ENCODE data around the gene ATP2B2. TPM values are rescaled to one million over a fixed set of nuclear protein-coding genes. Genes with fewer than 3 reads are reported as not detected.

The ATP2B2 gene
- polyA plus RNA-seq, 2 of the 4 experiments (the other 2 are of a cell fraction): 0.03 to 0.04 TPM

- ChIA-PET POLR2A (no interaction called here), CTCF (interaction anchor here (2.1 to 2.2 kb wide), 2 partner anchors 10 to 405 kb away, joined by 6 to 26 read pairs; no protein-coding TSS in a partner anchor)
- H3K4me2 ChIP-seq: no peak overlapping the region
- no peak overlapping the region for H3K27ac ChIP-seq
- FAIRE-seq: no peak
- no peak for ATAC-seq
- 87% methylated on average over 11 of the region's 11 CpGs for WGBS (ENCODE audit: missing lambda C conversion rate)
- no peaks in the 10 kb centered on the region for H3K9me3 ChIP-seq
- no peaks in the 10 kb centered on the region for H3K4me1 ChIP-seq
- no peak overlapping the region for H3K4me3 ChIP-seq
- no peak for TF ChIP-seq CHD4 (IDR thresholded peaks at IDR 0.05; ENCODE audit: borderline replicate concordance)
- TF ChIP-seq CEBPB (IDR thresholded peaks at IDR 0.05): no peak
- no peak for TF ChIP-seq FOSL2 (IDR thresholded peaks at IDR 0.05)
- no peak for TF ChIP-seq FOSL2 (CRISPR knock-in tag; IDR thresholded peaks at IDR 0.05)
- DNase-seq (ENCODE audit: low read depth in 1 of 2, low spot score in 1 of 2): no peak
Measured at GRCh38 chr3:10334042-10334441, 171.3 kb downstream of the ATP2B2 start.

- DNase-seq (ENCODE audit: low read depth in 1 of 2, low spot score in 1 of 2) (no peak), FAIRE-seq (no peak), ATAC-seq (no peak)
- Histone ChIP-seq H3K4me1 (no peaks in the 10 kb centered on the region), H3K9me3 (no peaks in the 10 kb centered on the region), H3K4me2 (no peak overlapping the region), H3K27ac (no peak overlapping the region), H3K4me3 (no peak overlapping the region)
- WGBS (ENCODE audit: missing lambda C conversion rate): 38% methylated on average over 2 of the region's 2 CpGs
- TF ChIP-seq GATA3 (IDR thresholded peaks at IDR 0.05; ENCODE audit: borderline replicate concordance) (no peak), MYC (IDR thresholded peaks at IDR 0.05; ENCODE audit: borderline replicate concordance, low read length) (no peak), BHLHE40 (IDR thresholded peaks at IDR 0.05; ENCODE audit: low read depth, low read length) (no peak), CBX8 (IDR thresholded peaks at IDR 0.05) (no peak), POLR2A (IDR thresholded peaks at IDR 0.05; ENCODE audit: low read length) (no peak), FOXS1 (CRISPR knock-in tag; IDR thresholded peaks at IDR 0.05) (no peak), FOSL2 (IDR thresholded peaks at IDR 0.05) (no peak), FOSL2 (CRISPR knock-in tag; IDR thresholded peaks at IDR 0.05) (no peak), TP53 (CRISPR knock-in tag; IDR thresholded peaks at IDR 0.05) (no peak), HOXA7 (CRISPR knock-in tag; IDR thresholded peaks at IDR 0.05) (no peak), EHMT2 (IDR thresholded peaks at IDR 0.05; ENCODE audit: low read depth) (no peak), ATOH8 (CRISPR knock-in tag; IDR thresholded peaks at IDR 0.05; ENCODE audit: low read depth) (no peak), KDM1A (IDR thresholded peaks at IDR 0.05; ENCODE audit: low read depth) (no peak), ZSCAN20 (CRISPR knock-in tag; IDR thresholded peaks at IDR 0.05) (no peak), NPAS2 (CRISPR knock-in tag; IDR thresholded peaks at IDR 0.05; ENCODE audit: borderline replicate concordance) (no peak), EP300 (IDR thresholded peaks at IDR 0.05) (no peak), EHF (CRISPR knock-in tag; IDR thresholded peaks at IDR 0.05) (no peak)
- TF ChIP-seq, protein P1, sequence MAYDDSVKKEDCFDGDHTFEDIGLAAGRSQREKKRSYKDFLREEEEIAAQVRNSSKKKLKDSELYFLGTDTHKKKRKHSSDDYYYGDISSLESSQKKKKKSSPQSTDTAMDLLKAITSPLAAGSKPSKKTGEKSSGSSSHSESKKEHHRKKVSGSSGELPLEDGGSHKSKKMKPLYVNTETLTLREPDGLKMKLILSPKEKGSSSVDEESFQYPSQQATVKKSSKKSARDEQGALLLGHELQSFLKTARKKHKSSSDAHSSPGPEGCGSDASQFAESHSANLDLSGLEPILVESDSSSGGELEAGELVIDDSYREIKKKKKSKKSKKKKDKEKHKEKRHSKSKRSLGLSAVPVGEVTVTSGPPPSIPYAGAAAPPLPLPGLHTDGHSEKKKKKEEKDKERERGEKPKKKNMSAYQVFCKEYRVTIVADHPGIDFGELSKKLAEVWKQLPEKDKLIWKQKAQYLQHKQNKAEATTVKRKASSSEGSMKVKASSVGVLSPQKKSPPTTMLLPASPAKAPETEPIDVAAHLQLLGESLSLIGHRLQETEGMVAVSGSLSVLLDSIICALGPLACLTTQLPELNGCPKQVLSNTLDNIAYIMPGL (CRISPR knock-in tag; IDR thresholded peaks at IDR 0.05; ENCODE audit: borderline replicate concordance): no peak
- TF ChIP-seq, protein P2, sequence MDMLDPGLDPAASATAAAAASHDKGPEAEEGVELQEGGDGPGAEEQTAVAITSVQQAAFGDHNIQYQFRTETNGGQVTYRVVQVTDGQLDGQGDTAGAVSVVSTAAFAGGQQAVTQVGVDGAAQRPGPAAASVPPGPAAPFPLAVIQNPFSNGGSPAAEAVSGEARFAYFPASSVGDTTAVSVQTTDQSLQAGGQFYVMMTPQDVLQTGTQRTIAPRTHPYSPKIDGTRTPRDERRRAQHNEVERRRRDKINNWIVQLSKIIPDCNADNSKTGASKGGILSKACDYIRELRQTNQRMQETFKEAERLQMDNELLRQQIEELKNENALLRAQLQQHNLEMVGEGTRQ (IDR thresholded peaks at IDR 0.05): no peak
- ChIA-PET POLR2A (no interaction called here), CTCF (interaction anchor here (2.1 to 2.2 kb wide), 2 partner anchors 11 to 406 kb away, joined by 6 to 26 read pairs; no protein-coding TSS in a partner anchor)
Measured at GRCh38 chr3:10333349-10333650, 172.1 kb downstream of the ATP2B2 start.

GRCh38 chr3:10332481-10333348, 172.7 kb downstream of the ATP2B2 start:
- Histone ChIP-seq H3K27ac (no peak overlapping the region), H3K4me1 (no peaks in the 10 kb centered on the region), H3K9me3 (no peaks in the 10 kb centered on the region), H3K4me2 (no peak overlapping the region), H3K4me3 (no peak overlapping the region)
- DNase-seq (ENCODE audit: low read depth in 1 of 2, low spot score in 1 of 2) (no peak), FAIRE-seq (no peak), ATAC-seq (no peak)
- POLR2A ChIA-PET: no interaction called here
- TF ChIP-seq TP53 (CRISPR knock-in tag; IDR thresholded peaks at IDR 0.05): no peak
- no peak for TF ChIP-seq POLR2A (IDR thresholded peaks at IDR 0.05; ENCODE audit: low read length)
- no peak for TF ChIP-seq POLR2AphosphoS2 (conservative IDR thresholded peaks at IDR 0.05; ENCODE audit: low read length)
- TF ChIP-seq CHD4 (IDR thresholded peaks at IDR 0.05; ENCODE audit: borderline replicate concordance): no peak
- no peak for TF ChIP-seq NR3C1 (IDR thresholded peaks at IDR 0.05)
- TF ChIP-seq CHD2 (IDR thresholded peaks at IDR 0.05; ENCODE audit: low read length, partially characterized antibody): no peak
- no peak for TF ChIP-seq HOXA7 (CRISPR knock-in tag; IDR thresholded peaks at IDR 0.05)
- TF ChIP-seq, protein P3, sequence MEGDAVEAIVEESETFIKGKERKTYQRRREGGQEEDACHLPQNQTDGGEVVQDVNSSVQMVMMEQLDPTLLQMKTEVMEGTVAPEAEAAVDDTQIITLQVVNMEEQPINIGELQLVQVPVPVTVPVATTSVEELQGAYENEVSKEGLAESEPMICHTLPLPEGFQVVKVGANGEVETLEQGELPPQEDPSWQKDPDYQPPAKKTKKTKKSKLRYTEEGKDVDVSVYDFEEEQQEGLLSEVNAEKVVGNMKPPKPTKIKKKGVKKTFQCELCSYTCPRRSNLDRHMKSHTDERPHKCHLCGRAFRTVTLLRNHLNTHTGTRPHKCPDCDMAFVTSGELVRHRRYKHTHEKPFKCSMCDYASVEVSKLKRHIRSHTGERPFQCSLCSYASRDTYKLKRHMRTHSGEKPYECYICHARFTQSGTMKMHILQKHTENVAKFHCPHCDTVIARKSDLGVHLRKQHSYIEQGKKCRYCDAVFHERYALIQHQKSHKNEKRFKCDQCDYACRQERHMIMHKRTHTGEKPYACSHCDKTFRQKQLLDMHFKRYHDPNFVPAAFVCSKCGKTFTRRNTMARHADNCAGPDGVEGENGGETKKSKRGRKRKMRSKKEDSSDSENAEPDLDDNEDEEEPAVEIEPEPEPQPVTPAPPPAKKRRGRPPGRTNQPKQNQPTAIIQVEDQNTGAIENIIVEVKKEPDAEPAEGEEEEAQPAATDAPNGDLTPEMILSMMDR (IDR thresholded peaks at IDR 0.05): no peak
- TF ChIP-seq CBX2 (IDR thresholded peaks at IDR 0.05; ENCODE audit: borderline replicate concordance, low read depth): no peak
- TF ChIP-seq, protein P4, sequence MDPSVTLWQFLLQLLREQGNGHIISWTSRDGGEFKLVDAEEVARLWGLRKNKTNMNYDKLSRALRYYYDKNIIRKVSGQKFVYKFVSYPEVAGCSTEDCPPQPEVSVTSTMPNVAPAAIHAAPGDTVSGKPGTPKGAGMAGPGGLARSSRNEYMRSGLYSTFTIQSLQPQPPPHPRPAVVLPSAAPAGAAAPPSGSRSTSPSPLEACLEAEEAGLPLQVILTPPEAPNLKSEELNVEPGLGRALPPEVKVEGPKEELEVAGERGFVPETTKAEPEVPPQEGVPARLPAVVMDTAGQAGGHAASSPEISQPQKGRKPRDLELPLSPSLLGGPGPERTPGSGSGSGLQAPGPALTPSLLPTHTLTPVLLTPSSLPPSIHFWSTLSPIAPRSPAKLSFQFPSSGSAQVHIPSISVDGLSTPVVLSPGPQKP (IDR thresholded peaks at IDR 0.05; ENCODE audit: low read depth, low read length): no peak
- no peak for TF ChIP-seq RFX5 (IDR thresholded peaks at IDR 0.05)
- no peak for TF ChIP-seq MAZ (IDR thresholded peaks at IDR 0.05; ENCODE audit: borderline replicate concordance, low read depth, low read length)
- CTCF ChIA-PET: interaction anchor here (1.5 kb wide), 1 partner anchor 10 kb away, joined by 4 read pairs; no protein-coding TSS in a partner anchor
- 61% methylated on average over 20 of the region's 20 CpGs for WGBS (ENCODE audit: missing lambda C conversion rate)
